ENCODE results near the gene ACACB. TPM values are rescaled to one million over a fixed set of nuclear protein-coding genes. Genes with fewer than 3 reads are reported as not detected.

ACACB gene
- total RNA-seq, 1 experiment from 2014 or later: 20.0 TPM

GRCh38 chr12:109112720-109113465, 3.5 kb upstream of the ACACB start (continued):
- no peak for TF ChIP-seq E2F1 (CRISPR knock-in tag; IDR thresholded peaks at IDR 0.05)

GRCh38 chr12:109113661-109114321, 2.6 kb upstream of the ACACB start:
- Mint-ChIP-seq H3K36me3 (peaks cover 9% of the 10 kb centered on the region; the same call in 1 of the 2 replicates), H3K4me3 (no peak overlapping the region), H3K27me3 (ENCODE audit: low read depth) (no peaks in the 10 kb centered on the region), H3K9me3 (no peaks in the 10 kb centered on the region; the same call in 1 of the 2 replicates), H3K4me1 (peaks cover 21% of the 10 kb centered on the region), H3K27ac (no peak overlapping the region)
- TF ChIP-seq KAT7 (CRISPR knock-in tag; IDR thresholded peaks at IDR 0.05; ENCODE audit: borderline replicate concordance): no peak
- TF ChIP-seq GABPB1 (CRISPR knock-in tag; IDR thresholded peaks at IDR 0.05): no peak
- TF ChIP-seq ZNF532 (CRISPR knock-in tag; IDR thresholded peaks at IDR 0.05; ENCODE audit: borderline replicate concordance): no peak
- TF ChIP-seq FOXK1 (CRISPR knock-in tag; IDR thresholded peaks at IDR 0.05): no peak
- TF ChIP-seq NR3C1 (CRISPR knock-in tag; conservative IDR thresholded peaks at IDR 0.05; ENCODE audit: low read depth): no peak
- ATAC-seq: no peak
- POLR2A ChIA-PET: no interaction called here
- no peak for DNase-seq (ENCODE audit: low spot score)
- CTCF ChIA-PET: no interaction called here

- DNase-seq (ENCODE audit: low spot score): no peak
- H3K4me1 Mint-ChIP-seq: peaks cover 21% of the 10 kb centered on the region
- H3K4me3 Mint-ChIP-seq: no peak overlapping the region
- H3K9me3 Mint-ChIP-seq: no peaks in the 10 kb centered on the region; the same call in 1 of the 2 replicates
- no peaks in the 10 kb centered on the region for H3K27me3 Mint-ChIP-seq (ENCODE audit: low read depth)
- H3K27ac Mint-ChIP-seq: no peak overlapping the region
- no peak for TF ChIP-seq ZNF425 (CRISPR knock-in tag; conservative IDR thresholded peaks at IDR 0.05)
- TF ChIP-seq PRDM15 (CRISPR knock-in tag; IDR thresholded peaks at IDR 0.05): no peak
- TF ChIP-seq ARID4B (CRISPR knock-in tag; IDR thresholded peaks at IDR 0.05; ENCODE audit: borderline replicate concordance): no peak
- no peak for TF ChIP-seq MYBL2 (CRISPR knock-in tag; IDR thresholded peaks at IDR 0.05)
- no peak for TF ChIP-seq NR2C2 (CRISPR knock-in tag; IDR thresholded peaks at IDR 0.05)
- no peak for TF ChIP-seq ZMAT4 (CRISPR knock-in tag; IDR thresholded peaks at IDR 0.05)
- 0 out of 2 replicates have a peak, but pooled peaks have one; percentile 43 for TF ChIP-seq ZNF121 (CRISPR knock-in tag; IDR thresholded peaks at IDR 0.05)
- no peak for TF ChIP-seq ZNF232 (CRISPR knock-in tag; IDR thresholded peaks at IDR 0.05)
- CTCF ChIA-PET: no interaction called here
- no peak for ATAC-seq
- POLR2A ChIA-PET: no interaction called here
- H3K36me3 Mint-ChIP-seq: peaks cover 4% of the 10 kb centered on the region; the same call in 1 of the 2 replicates
Measured at GRCh38 chr12:109114644-109115043, 1.7 kb upstream of the ACACB start.
